ENCODE data around the gene CENPL.

DNA sequence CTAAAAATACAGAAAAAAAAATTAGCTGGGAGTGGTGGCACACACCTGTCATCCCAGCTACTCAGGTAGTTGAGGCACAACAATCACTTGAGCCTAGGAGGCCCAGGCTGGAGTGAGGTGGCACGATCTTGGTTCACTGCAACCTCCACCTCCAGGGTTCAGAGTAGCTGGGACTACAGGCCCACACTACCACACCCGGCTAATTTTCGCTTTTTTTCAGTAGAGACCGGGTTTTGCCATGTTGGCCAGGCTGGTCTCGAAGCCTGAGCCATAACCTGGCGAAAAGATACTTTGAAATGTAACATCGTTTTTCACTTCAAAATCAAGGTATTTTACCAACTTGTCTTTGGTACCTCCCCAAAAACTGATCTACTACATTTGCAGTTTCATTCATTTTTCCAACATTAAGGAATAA, 37.1 kb upstream of the CENPL start:
- TF ChIP-seq, protein P1, sequence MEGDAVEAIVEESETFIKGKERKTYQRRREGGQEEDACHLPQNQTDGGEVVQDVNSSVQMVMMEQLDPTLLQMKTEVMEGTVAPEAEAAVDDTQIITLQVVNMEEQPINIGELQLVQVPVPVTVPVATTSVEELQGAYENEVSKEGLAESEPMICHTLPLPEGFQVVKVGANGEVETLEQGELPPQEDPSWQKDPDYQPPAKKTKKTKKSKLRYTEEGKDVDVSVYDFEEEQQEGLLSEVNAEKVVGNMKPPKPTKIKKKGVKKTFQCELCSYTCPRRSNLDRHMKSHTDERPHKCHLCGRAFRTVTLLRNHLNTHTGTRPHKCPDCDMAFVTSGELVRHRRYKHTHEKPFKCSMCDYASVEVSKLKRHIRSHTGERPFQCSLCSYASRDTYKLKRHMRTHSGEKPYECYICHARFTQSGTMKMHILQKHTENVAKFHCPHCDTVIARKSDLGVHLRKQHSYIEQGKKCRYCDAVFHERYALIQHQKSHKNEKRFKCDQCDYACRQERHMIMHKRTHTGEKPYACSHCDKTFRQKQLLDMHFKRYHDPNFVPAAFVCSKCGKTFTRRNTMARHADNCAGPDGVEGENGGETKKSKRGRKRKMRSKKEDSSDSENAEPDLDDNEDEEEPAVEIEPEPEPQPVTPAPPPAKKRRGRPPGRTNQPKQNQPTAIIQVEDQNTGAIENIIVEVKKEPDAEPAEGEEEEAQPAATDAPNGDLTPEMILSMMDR (IDR thresholded peaks at IDR 0.05; ENCODE audit: insufficient read depth, low read length), result no peak
- TF ChIP-seq POLR2AphosphoS5 (IDR thresholded peaks at IDR 0.05; ENCODE audit: low read depth), result peak; percentile 44; the same call in 1 of the 2 replicates
- TF ChIP-seq GABPA (IDR thresholded peaks at IDR 0.05; ENCODE audit: low read depth), result no peak
- TF ChIP-seq, protein P2, sequence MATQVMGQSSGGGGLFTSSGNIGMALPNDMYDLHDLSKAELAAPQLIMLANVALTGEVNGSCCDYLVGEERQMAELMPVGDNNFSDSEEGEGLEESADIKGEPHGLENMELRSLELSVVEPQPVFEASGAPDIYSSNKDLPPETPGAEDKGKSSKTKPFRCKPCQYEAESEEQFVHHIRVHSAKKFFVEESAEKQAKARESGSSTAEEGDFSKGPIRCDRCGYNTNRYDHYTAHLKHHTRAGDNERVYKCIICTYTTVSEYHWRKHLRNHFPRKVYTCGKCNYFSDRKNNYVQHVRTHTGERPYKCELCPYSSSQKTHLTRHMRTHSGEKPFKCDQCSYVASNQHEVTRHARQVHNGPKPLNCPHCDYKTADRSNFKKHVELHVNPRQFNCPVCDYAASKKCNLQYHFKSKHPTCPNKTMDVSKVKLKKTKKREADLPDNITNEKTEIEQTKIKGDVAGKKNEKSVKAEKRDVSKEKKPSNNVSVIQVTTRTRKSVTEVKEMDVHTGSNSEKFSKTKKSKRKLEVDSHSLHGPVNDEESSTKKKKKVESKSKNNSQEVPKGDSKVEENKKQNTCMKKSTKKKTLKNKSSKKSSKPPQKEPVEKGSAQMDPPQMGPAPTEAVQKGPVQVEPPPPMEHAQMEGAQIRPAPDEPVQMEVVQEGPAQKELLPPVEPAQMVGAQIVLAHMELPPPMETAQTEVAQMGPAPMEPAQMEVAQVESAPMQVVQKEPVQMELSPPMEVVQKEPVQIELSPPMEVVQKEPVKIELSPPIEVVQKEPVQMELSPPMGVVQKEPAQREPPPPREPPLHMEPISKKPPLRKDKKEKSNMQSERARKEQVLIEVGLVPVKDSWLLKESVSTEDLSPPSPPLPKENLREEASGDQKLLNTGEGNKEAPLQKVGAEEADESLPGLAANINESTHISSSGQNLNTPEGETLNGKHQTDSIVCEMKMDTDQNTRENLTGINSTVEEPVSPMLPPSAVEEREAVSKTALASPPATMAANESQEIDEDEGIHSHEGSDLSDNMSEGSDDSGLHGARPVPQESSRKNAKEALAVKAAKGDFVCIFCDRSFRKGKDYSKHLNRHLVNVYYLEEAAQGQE (IDR thresholded peaks at IDR 0.05; ENCODE audit: insufficient replicate concordance, low read depth), result no peak
- TF ChIP-seq SPI1 (IDR thresholded peaks at IDR 0.05; ENCODE audit: borderline replicate concordance, low read depth), result no peak
